Left lung (tissue), 10 donors: Measurements from ENCODE around the gene PNLDC1. TPM values are rescaled to one million over a fixed set of nuclear protein-coding genes. Genes with fewer than 3 reads are reported as not detected.

Experiments
- ATAC-seq: fragments of 200-7000 bp; cut with Tn5 transposase; one replicate; pipeline ENCODE4 v1.9.1; 2020; ENCODE audit warnings: moderate library complexity
- DNase-seq, 4 donors: peaks; one replicate each; pipeline ENCODE4 v3.0.0-alpha.2; 2013 to 2020
- H3K27ac ChIP-seq, 2 donors: fragments of 200-600 bp; sonication (generic) in 1 of 2; one replicate each; pipeline versions ENCODE4 v1.5.0 to v1.8.0; 2020 to 2021
- H3K27me3 ChIP-seq, 2 donors: fragments of 200-600 bp; sonication (generic) in 1 of 2; one replicate each; pipeline versions ENCODE4 v1.5.0 to v1.8.0; 2020 to 2021
- H3K36me3 ChIP-seq, 2 donors: fragments of 200-600 bp; sonication (generic) in 1 of 2; one replicate each; pipeline versions ENCODE4 v1.5.0 to v1.8.0; 2020 to 2021
- H3K4me1 ChIP-seq, 2 donors: fragments of 200-600 bp; one replicate each; pipeline ENCODE4 v1.8.0; 2021
- H3K4me3 ChIP-seq, 2 donors: fragments of 200-600 bp; sonication (generic) in 1 of 2; one replicate each; pipeline versions ENCODE4 v1.5.0 to v1.8.0; 2020 to 2021; ENCODE audit warnings: mild to moderate bottlenecking in 1 of 2
- H3K9me3 ChIP-seq, 2 donors: fragments of 200-600 bp; sonication (generic) in 1 of 2; one replicate each; pipeline versions ENCODE4 v1.5.0 to v1.8.0; 2020 to 2021
- CTCF ChIP-seq, 2 donors: fragments of 200-600 bp; sonication (generic) in 1 of 2; IDR thresholded peaks; one replicate each; pipeline versions ENCODE4 v1.5.0 to v1.8.0; 2021; ENCODE audit warnings: antibody characterized with exemption in 2 of 2
- intact Hi-C, 2 donors: fragments of 100-400 bp; cut with DNase I; formaldehyde crosslinking; loops; one replicate each; pipeline versions ENCODE4 v1.11.2 to v1.14.2; 2022
- polyA plus RNA-seq, 6 donors: library from polyadenylated mRNA; unstranded; fragments of 120-200 nt; gene quantifications; one replicate each; pipeline ENCODE4 v1.2.1, GENCODE V29; 2013; ENCODE audit not compliant: insufficient read length in 6 of 6
- total RNA-seq, 2 donors: library from RNA; stranded (reverse); fragmentation: NEBNext Ultra II Directional; extraction: Animal tissue kit (Norgen Biotek cat#: 25700); gene quantifications; one replicate each; pipeline ENCODE4 v1.2.1, GENCODE V29; 2021
- donor health status: DM: no; HTN: yes; CAD: no.
- donor health status: DM: no; HTN: no; CAD: no.

The PNLDC1 gene
- total and polyA plus RNA-seq, 8 donors: 0.09 to 0.50 (median 0.20) TPM

- Histone ChIP-seq H3K4me1 (peaks cover 6 to 22% of the 10 kb centered on the region in 2 donors), H3K27ac (no peak overlapping the region), H3K9me3 (no peaks in the 10 kb centered on the region), H3K27me3 (no peaks in the 10 kb centered on the region), H3K36me3 (peaks cover 0 to 89% of the 10 kb centered on the region in 2 donors), H3K4me3 (no peak overlapping the region)
- ATAC-seq (no peak), DNase-seq (no peak)
- intact Hi-C loops: no loop called here
- TF ChIP-seq CTCF (IDR thresholded peaks at IDR 0.05): no peak
Observed at GRCh38 chr6:159766906-159767305, 33.2 kb upstream of the PNLDC1 start.

GRCh38 chr6:159769470-159769869 lies 30.6 kb upstream of the PNLDC1 start:
- intact Hi-C loops: no loop called here
- no peak for TF ChIP-seq CTCF (IDR thresholded peaks at IDR 0.05)
- peaks cover 0 to 7% of the 10 kb centered on the region in 2 donors for H3K4me1 ChIP-seq
- H3K27ac ChIP-seq: no peak overlapping the region
- H3K27me3 ChIP-seq: no peaks in the 10 kb centered on the region
- DNase-seq: no peak
- H3K4me3 ChIP-seq: no peak overlapping the region
- peaks cover 0 to 97% of the 10 kb centered on the region in 2 donors for H3K36me3 ChIP-seq
- H3K9me3 ChIP-seq: no peaks in the 10 kb centered on the region
- ATAC-seq: no peak

- Histone ChIP-seq H3K9me3 (no peaks in the 10 kb centered on the region), H3K27me3 (no peaks in the 10 kb centered on the region), H3K4me1 (no peaks in the 10 kb centered on the region), H3K4me3 (no peak overlapping the region), H3K36me3 (peaks cover 0 to 100% of the 10 kb centered on the region in 2 donors), H3K27ac (no peak overlapping the region)
- TF ChIP-seq CTCF (IDR thresholded peaks at IDR 0.05): no peak
- DNase-seq: no peak
- intact Hi-C loops: no loop called here
- no peak for ATAC-seq
Observed at GRCh38 chr6:159772196-159772595, 27.9 kb upstream of the PNLDC1 start.

GRCh38 chr6:159777240-159777904 lies 22.7 kb upstream of the PNLDC1 start:
- no peak overlapping the region for H3K27ac ChIP-seq
- no peaks in the 10 kb centered on the region for H3K4me1 ChIP-seq
- peaks cover 7 to 100% of the 10 kb centered on the region in 2 donors for H3K36me3 ChIP-seq
- H3K27me3 ChIP-seq: no peaks in the 10 kb centered on the region
- no peak overlapping the region for H3K4me3 ChIP-seq
- no peak for DNase-seq
- no peak for ATAC-seq
- intact Hi-C loops: no loop called here
- no peak for TF ChIP-seq CTCF (IDR thresholded peaks at IDR 0.05)
- H3K9me3 ChIP-seq: no peaks in the 10 kb centered on the region

GRCh38 chr6:159778131-159778530 lies 21.9 kb upstream of the PNLDC1 start:
- DNase-seq: no peak
- no peak overlapping the region for H3K4me3 ChIP-seq
- H3K36me3 ChIP-seq: peaks cover 7 to 100% of the 10 kb centered on the region in 2 donors
- no peaks in the 10 kb centered on the region for H3K27me3 ChIP-seq
- no peak for ATAC-seq
- no peaks in the 10 kb centered on the region for H3K4me1 ChIP-seq
- no peak for TF ChIP-seq CTCF (IDR thresholded peaks at IDR 0.05)
- no peak overlapping the region for H3K27ac ChIP-seq
- intact Hi-C loops: no loop called here
- no peaks in the 10 kb centered on the region for H3K9me3 ChIP-seq
